Caco-2 (cell line): ENCODE results near the gene GPR89B. TPM values are rescaled to one million over a fixed set of nuclear protein-coding genes. Genes with fewer than 3 reads are reported as not detected.

Source experiments
- BruUV-seq: library from RNA; stranded (reverse); fragments of 400-500 nt; replicated peaks from 2 replicates; lab custom pipeline; 2021; lab: Mats Ljungman, UMichigan
- CTCF ChIA-PET: fragments of 300-600 bp; sonication (Branson Sonifier 250); formaldehyde crosslinking; loops from one replicate; lab custom pipeline; 2022; ENCODE audit warnings: antibody characterized with exemption; lab: Charles Lee
- POLR2A ChIA-PET: fragments of 300-600 bp; sonication (Branson Sonifier 250); formaldehyde crosslinking; loops from one replicate; lab custom pipeline; 2022; ENCODE audit warnings: antibody characterized with exemption; lab: Charles Lee
- DNase-seq, 2 experiments: peaks; one replicate each; pipeline versions ENCODE4 v3.0.0 to v3.0.0-alpha.2; 2020 to 2022
- H3K27me3 ChIP-seq: replicated peaks from 2 replicates; pipeline ENCODE4 v1.6.0; 2011; ENCODE audit warnings: low read length; ENCODE audit not compliant: control insufficient read depth, insufficient read depth
- H3K36me3 ChIP-seq: 2 replicates; pipeline ENCODE4 v1.5.1; 2011; ENCODE audit warnings: low read length; ENCODE audit not compliant: control insufficient read depth, insufficient read depth
- H3K4me1 ChIP-seq: fragments of 250-450 bp; sonication (Bioruptor Pico); 2 replicates; pipeline ENCODE4 v1.5.1; 2020; ENCODE audit warnings: mild to moderate bottlenecking
- H3K4me3 ChIP-seq: 2 replicates; pipeline ENCODE4 v1.5.1; 2011; ENCODE audit warnings: low read depth, mild to moderate bottlenecking, control low read depth, low read length
- H3K9me3 ChIP-seq: fragments of 250-450 bp; sonication (Bioruptor Pico); 2 replicates; pipeline ENCODE4 v1.5.1; 2020; ENCODE audit warnings: mild to moderate bottlenecking, moderate library complexity
- H3K27ac Mint-ChIP-seq: one replicate; pipeline ENCODE4 v1.8.0; 2022; ENCODE audit warnings: mixed read lengths; ENCODE audit not compliant: unreplicated experiment
- H3K27me3 Mint-ChIP-seq: one replicate; pipeline ENCODE4 v1.8.0; 2022; ENCODE audit warnings: mixed read lengths; ENCODE audit not compliant: insufficient read depth, unreplicated experiment
- H3K36me3 Mint-ChIP-seq: one replicate; pipeline ENCODE4 v1.8.0; 2022; ENCODE audit warnings: mild to moderate bottlenecking, mixed read lengths; ENCODE audit not compliant: insufficient read depth, unreplicated experiment
- H3K4me1 Mint-ChIP-seq: one replicate; pipeline ENCODE4 v1.8.0; 2022; ENCODE audit warnings: low read depth, mixed read lengths; ENCODE audit not compliant: unreplicated experiment
- H3K4me3 Mint-ChIP-seq: one replicate; pipeline ENCODE4 v1.8.0; 2022; ENCODE audit warnings: mild to moderate bottlenecking, moderate library complexity, mixed read lengths; ENCODE audit not compliant: unreplicated experiment
- H3K9me3 Mint-ChIP-seq: one replicate; pipeline ENCODE4 v1.8.0; 2022; ENCODE audit warnings: mixed read lengths; ENCODE audit not compliant: unreplicated experiment
- intact Hi-C: fragments of 100-400 bp; cut with micrococcal nuclease; formaldehyde crosslinking; loops from one replicate; pipeline ENCODE4 v1.10.0; 2022; ENCODE audit not compliant: unreplicated experiment
- total RNA-seq: library from RNA; stranded (reverse); gene quantifications from 2 replicates; pipeline ENCODE4 v1.2.3, GENCODE V29; 2022
- TF ChIP-seq, protein P1 (sequence below), 2 experiments: fragments of 200-600 bp in 1 of 2; IDR thresholded peaks; 1 replicate in 1 of 2; 2 replicates in 1 of 2; pipeline versions ENCODE4 v1.5.1 to v1.8.0; 2011 to 2022; ENCODE audit warnings: antibody characterized with exemption in 1 of 2, control low read depth in 1 of 2, inconsistent platforms in 1 of 2, low read depth in 1 of 2, low read length in 1 of 2, mild to moderate bottlenecking in 1 of 2, moderate library complexity in 1 of 2; ENCODE audit not compliant: insufficient read depth in 1 of 2, severe bottlenecking in 1 of 2, unreplicated experiment in 1 of 2

GPR89B gene
- total RNA-seq, 1 experiment from 2014 or later = 27.5 TPM

DNA sequence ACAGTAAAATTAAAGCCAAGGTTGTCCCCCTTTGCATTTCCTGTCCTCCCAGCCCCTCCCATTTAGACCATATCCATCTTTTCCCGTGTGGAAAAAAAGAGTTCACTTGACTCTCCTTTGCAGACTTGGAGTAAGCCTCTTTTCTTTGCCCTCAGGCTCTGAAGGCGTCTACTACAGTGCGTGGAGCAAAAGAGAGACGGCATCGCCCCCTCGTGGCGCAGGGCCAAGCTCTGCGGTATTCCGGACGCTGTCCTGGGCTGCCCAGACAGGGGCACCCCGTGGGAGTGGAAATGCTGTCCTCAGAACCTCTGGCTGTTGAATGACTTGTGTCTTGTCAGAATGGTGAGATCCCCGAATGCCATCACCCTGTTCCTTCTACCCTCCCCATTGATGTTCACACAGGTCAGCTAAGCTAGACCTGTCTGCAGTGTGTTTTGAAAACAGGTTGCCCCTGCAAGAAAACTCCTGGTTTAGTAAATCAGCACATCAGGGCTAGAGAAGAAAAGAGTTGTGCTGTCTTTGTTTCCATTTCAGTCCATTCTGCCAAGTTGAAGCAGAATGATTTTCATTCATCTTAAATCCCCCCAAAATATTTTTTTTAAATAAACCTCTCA lies 37.9 kb upstream of the GPR89B start:
- ChIA-PET POLR2A (no interaction called here), CTCF (interaction anchor here (1.0 kb wide), 2 partner anchors 96 to 167 kb away, joined by 3 to 5 read pairs; no protein-coding TSS in a partner anchor)
- Histone ChIP-seq H3K9me3 (no peaks in the 10 kb centered on the region), H3K4me3 (no peak overlapping the region), H3K36me3 (no peaks in the 10 kb centered on the region; the same call in 1 of the 2 replicates), H3K27me3 (no peaks in the 10 kb centered on the region), H3K4me1 (no peaks in the 10 kb centered on the region)
- H3K4me3 Mint-ChIP-seq = no peak overlapping the region
- peaks cover 3% of the 10 kb centered on the region for H3K27me3 Mint-ChIP-seq
- H3K4me1 Mint-ChIP-seq = no peaks in the 10 kb centered on the region
- H3K36me3 Mint-ChIP-seq = no peaks in the 10 kb centered on the region
- no TSS peak for BruUV-seq
- H3K9me3 Mint-ChIP-seq = no peaks in the 10 kb centered on the region
- H3K27ac Mint-ChIP-seq = no peak overlapping the region
- intact Hi-C loops = loop anchor here (1.0 kb wide), 1 partner anchor 166 kb away; no protein-coding TSS in a partner anchor
- TF ChIP-seq, protein P1, sequence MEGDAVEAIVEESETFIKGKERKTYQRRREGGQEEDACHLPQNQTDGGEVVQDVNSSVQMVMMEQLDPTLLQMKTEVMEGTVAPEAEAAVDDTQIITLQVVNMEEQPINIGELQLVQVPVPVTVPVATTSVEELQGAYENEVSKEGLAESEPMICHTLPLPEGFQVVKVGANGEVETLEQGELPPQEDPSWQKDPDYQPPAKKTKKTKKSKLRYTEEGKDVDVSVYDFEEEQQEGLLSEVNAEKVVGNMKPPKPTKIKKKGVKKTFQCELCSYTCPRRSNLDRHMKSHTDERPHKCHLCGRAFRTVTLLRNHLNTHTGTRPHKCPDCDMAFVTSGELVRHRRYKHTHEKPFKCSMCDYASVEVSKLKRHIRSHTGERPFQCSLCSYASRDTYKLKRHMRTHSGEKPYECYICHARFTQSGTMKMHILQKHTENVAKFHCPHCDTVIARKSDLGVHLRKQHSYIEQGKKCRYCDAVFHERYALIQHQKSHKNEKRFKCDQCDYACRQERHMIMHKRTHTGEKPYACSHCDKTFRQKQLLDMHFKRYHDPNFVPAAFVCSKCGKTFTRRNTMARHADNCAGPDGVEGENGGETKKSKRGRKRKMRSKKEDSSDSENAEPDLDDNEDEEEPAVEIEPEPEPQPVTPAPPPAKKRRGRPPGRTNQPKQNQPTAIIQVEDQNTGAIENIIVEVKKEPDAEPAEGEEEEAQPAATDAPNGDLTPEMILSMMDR (IDR thresholded peaks at IDR 0.05; ENCODE audit: insufficient read depth in 1 of 2, low read depth in 1 of 2, low read length in 1 of 2, severe bottlenecking in 1 of 2, unreplicated experiment in 1 of 2) = peak; percentile 88 to 96
- peak; percentile 82 to 90 for DNase-seq

DNA sequence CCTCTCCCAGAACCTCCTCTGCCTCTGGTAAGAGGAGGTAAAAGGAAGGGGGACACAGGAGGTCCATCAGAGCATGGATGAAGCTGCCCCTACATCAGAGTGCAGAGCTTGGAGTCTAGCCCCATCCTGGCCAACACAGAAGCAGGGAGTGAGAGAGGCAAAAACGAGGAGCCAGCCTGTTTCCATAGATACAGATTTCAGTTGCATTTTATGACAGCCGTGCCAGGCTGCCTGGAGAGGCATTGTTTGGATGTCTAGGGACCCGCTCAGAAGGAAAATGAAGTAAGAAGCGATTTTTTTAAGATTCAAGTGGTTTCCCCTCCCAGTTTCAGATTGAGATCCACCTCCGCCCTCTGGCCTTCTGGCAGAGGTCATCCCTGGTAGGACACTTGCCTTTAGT lies 37.1 kb upstream of the GPR89B start:
- no TSS peak for BruUV-seq
- intact Hi-C loops = no loop called here
- CTCF ChIA-PET = no interaction called here
- no peaks in the 10 kb centered on the region for H3K4me1 ChIP-seq
- POLR2A ChIA-PET = no interaction called here
- no peak overlapping the region for H3K4me3 ChIP-seq
- TF ChIP-seq, protein P1 (IDR thresholded peaks at IDR 0.05; ENCODE audit: insufficient read depth in 1 of 2, low read depth in 1 of 2, low read length in 1 of 2, severe bottlenecking in 1 of 2, unreplicated experiment in 1 of 2) = no peak
- no peaks in the 10 kb centered on the region for H3K9me3 ChIP-seq
- H3K27me3 ChIP-seq = no peaks in the 10 kb centered on the region
- Mint-ChIP-seq H3K36me3 (no peaks in the 10 kb centered on the region), H3K27me3 (peaks cover 2% of the 10 kb centered on the region), H3K4me3 (no peak overlapping the region), H3K27ac (no peak overlapping the region), H3K9me3 (no peaks in the 10 kb centered on the region), H3K4me1 (no peaks in the 10 kb centered on the region)
- DNase-seq = no peak
- no peaks in the 10 kb centered on the region; the same call in 1 of the 2 replicates for H3K36me3 ChIP-seq

DNA sequence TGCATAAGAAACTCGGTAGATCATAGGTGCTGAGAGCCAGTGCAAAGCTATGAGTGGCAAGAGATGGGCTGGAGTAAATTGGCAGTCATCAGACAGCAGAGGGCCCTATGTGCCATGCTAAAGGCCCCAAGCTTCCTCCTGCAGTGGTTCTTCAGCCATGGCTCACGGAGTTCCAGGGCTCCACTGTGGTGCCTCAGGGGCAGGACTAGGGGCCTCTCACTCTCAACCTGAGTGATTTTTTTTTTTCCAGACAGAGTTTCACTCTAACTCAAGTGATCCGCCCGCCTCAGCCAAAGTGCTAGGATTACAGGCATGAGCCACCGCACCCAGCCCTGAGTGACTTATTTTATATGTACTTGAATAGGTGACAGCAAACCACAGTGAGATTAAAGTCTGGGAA lies 36.0 kb upstream of the GPR89B start:
- Mint-ChIP-seq H3K27me3 (peaks cover 2% of the 10 kb centered on the region), H3K4me1 (no peaks in the 10 kb centered on the region), H3K27ac (no peak overlapping the region), H3K36me3 (no peaks in the 10 kb centered on the region), H3K9me3 (no peaks in the 10 kb centered on the region), H3K4me3 (no peak overlapping the region)
- intact Hi-C loops = loop anchor here (1.0 to 2.0 kb wide), 4 partner anchors 191 to 397 kb away; no protein-coding TSS in a partner anchor
- H3K36me3 ChIP-seq = no peaks in the 10 kb centered on the region; the same call in 1 of the 2 replicates
- CTCF ChIA-PET = interaction anchor here (0.5 to 1.9 kb wide), 19 partner anchors 10 to 378 kb away, joined by 3 to 34 read pairs (median 4); partner anchors contain the start of gene ACP6
- TF ChIP-seq, protein P1 (IDR thresholded peaks at IDR 0.05; ENCODE audit: insufficient read depth in 1 of 2, low read depth in 1 of 2, low read length in 1 of 2, severe bottlenecking in 1 of 2, unreplicated experiment in 1 of 2) = no peak
- no peak for DNase-seq
- no peaks in the 10 kb centered on the region for H3K9me3 ChIP-seq
- no peaks in the 10 kb centered on the region for H3K27me3 ChIP-seq
- H3K4me3 ChIP-seq = no peak overlapping the region
- no TSS peak for BruUV-seq
- POLR2A ChIA-PET = no interaction called here
- no peaks in the 10 kb centered on the region for H3K4me1 ChIP-seq
